Gastrocnemius medialis (tissue), 4 donors: Measurements from ENCODE around the gene NR1D1.
A peak's percentile ranks its signal among the peaks of the same experiment; 100 is the strongest.

Experiments used
- CTCF ChIP-seq, 5 experiments: fragments of 450-650 bp in 3 of 5; fragments of 200-600 bp in 2 of 5; sonication (generic) in 2 of 5; IDR thresholded peaks in 4 of 5; conservative IDR thresholded peaks in 1 of 5; 1 replicate in 4 of 5; 2 replicates in 1 of 5; pipeline ENCODE4 v1.5.1; 2016 to 2019; ENCODE audit warnings: antibody characterized with exemption in 5 of 5, mild to moderate bottlenecking in 3 of 5, moderate library complexity in 3 of 5
- POLR2A ChIP-seq, 2 donors: fragments of 450-650 bp; IDR thresholded peaks; one replicate each; pipeline ENCODE4 v1.6.1; 2017; ENCODE audit warnings: antibody characterized with exemption in 2 of 2, mild to moderate bottlenecking in 2 of 2, moderate library complexity in 2 of 2

- TF ChIP-seq CTCF (IDR thresholded peaks at IDR 0.05 in 4 of 5, conservative IDR thresholded peaks at IDR 0.05 in 1 of 5) (peak; percentile 82 to 92 (median 88)), POLR2A (IDR thresholded peaks at IDR 0.05) (peak; percentile 35 to 51)
Measured at GRCh38 chr17:40111221-40112128, 11.1 kb upstream of the NR1D1 start.
